ENCODE data around the gene LMBR1L. TPM values are rescaled to one million over a fixed set of nuclear protein-coding genes. Genes with fewer than 3 reads are reported as not detected.

Gene LMBR1L
- total RNA-seq, 1 experiment from 2014 or later: 46.8 TPM

DNA sequence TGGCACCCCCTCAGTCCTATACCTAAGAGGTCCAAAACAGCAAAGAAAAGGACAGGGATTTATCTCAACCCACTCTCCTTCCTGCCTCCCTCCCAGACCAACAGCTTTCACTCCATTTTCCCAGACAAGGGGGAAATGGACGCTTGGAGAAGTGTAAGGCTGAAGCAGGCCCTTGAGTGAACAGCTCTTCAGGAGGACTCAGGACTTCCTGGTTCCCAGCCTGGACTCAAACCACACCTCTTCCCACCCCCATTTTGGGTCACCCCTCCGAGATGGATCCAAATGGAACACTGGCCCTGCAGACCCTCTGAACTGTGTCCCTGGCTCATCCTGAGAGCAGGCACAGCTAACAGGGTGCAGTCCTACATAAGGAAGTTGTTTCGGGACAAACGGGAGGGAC, 52.8 kb downstream of the LMBR1L start:
- Histone ChIP-seq H4K20me1 (ENCODE audit: insufficient read depth, low read depth, low read length) (peaks cover 59% of the 10 kb centered on the region), H3K79me2 (ENCODE audit: low read length) (peaks cover 87% of the 10 kb centered on the region), H3K27ac (ENCODE audit: low read length) (no peak overlapping the region), H2AFZ (ENCODE audit: low read length) (no peak overlapping the region), H3K4me3 (ENCODE audit: low read length) (peak overlapping the region; percentile 95), H3K36me3 (ENCODE audit: insufficient read depth, low read length) (peaks cover 15% of the 10 kb centered on the region), H3K9me3 (ENCODE audit: low read length) (no peaks in the 10 kb centered on the region), H3K27me3 (ENCODE audit: low read length) (no peaks in the 10 kb centered on the region), H3K9ac (ENCODE audit: low read length) (peak overlapping the region; percentile 96), H3K4me2 (ENCODE audit: low read depth, low read length, poor library complexity, severe bottlenecking) (peak overlapping the region; percentile 95), H3K4me1 (ENCODE audit: low read length) (peaks cover 46% of the 10 kb centered on the region), H3K9me2 (replicated peaks; ENCODE audit: insufficient read depth, low read length) (no peaks in the 10 kb centered on the region)
- DNase-seq: peak; percentile 49

DNA sequence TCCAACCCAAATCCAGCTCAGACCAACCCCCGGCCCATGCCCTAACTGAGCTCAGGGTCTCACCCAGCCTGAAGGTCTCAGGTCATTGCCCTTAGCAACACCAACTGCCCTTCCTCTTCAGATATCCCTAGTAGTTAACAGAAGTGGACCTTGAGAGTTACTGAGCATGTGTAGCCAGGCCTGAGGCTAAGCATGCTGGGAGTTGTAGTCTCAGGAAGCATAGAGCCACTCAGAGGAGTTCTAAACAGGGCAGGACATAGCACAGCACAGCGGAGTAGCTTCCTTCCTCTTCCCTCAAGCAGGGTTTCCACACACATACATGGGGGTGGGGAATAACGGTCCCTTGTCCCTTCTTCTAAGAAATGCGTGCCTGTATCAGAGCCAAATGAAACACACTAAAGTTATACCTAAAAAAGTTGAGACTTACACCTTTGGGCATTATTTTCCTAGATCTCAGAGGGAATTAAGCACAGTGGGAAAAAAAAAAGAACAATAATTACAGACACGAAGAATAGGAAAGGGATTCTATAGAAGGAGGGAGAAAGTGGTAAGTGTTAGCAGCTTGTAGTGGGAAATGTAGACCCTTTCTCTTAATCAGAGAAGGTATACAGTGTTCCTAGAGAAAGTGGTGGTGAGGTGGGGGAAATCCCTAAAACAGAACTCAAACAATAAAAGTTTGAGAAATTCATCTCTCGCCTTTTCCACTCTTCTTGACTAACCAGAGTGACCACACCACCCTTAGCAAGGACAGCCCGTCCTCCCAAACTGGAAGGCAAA, 54.5 kb downstream of the LMBR1L start:
- DNase-seq: peak; percentile 85
- H4K20me1 ChIP-seq (ENCODE audit: insufficient read depth, low read depth, low read length): peaks cover 62% of the 10 kb centered on the region
- peak overlapping the region; percentile 95 for H3K4me2 ChIP-seq (ENCODE audit: low read depth, low read length, poor library complexity, severe bottlenecking)
- no peak overlapping the region for H3K27ac ChIP-seq (ENCODE audit: low read length)
- no peaks in the 10 kb centered on the region for H3K9me3 ChIP-seq (ENCODE audit: low read length)
- no peak overlapping the region for H2AFZ ChIP-seq (ENCODE audit: low read length)
- H3K79me2 ChIP-seq (ENCODE audit: low read length): peaks cover 81% of the 10 kb centered on the region
- H3K27me3 ChIP-seq (ENCODE audit: low read length): no peaks in the 10 kb centered on the region
- peak overlapping the region; percentile 95 for H3K4me3 ChIP-seq (ENCODE audit: low read length)
- H3K9me2 ChIP-seq (replicated peaks; ENCODE audit: insufficient read depth, low read length): no peaks in the 10 kb centered on the region
- H3K9ac ChIP-seq (ENCODE audit: low read length): peak overlapping the region; percentile 96
- H3K4me1 ChIP-seq (ENCODE audit: low read length): peaks cover 33% of the 10 kb centered on the region
- peaks cover 17% of the 10 kb centered on the region for H3K36me3 ChIP-seq (ENCODE audit: insufficient read depth, low read length)

DNA sequence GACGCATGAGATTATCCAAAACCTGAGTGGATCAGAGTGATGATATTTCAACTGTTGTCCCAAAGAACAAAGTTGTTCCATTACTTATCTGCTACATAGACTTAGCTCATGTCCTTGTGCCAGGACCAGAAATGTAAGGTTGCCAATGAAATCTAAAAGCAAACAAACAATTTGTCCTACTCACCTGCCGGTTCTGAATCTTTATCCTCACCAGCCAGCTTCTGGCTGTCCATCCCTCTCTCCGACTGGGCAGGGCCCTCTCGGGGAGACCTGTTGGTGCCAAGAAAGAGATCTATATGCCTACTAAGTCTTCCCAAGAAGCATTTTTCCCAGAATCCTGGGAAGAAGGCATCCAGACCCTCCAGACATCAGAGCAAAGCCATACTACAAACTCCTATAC, 55.6 kb downstream of the LMBR1L start:
- peaks cover 21% of the 10 kb centered on the region for H3K36me3 ChIP-seq (ENCODE audit: insufficient read depth, low read length)
- no peak overlapping the region for H3K4me3 ChIP-seq (ENCODE audit: low read length)
- no peak for DNase-seq
- no peaks in the 10 kb centered on the region for H3K9me3 ChIP-seq (ENCODE audit: low read length)
- H3K79me2 ChIP-seq (ENCODE audit: low read length): peaks cover 74% of the 10 kb centered on the region
- no peaks in the 10 kb centered on the region for H3K9me2 ChIP-seq (replicated peaks; ENCODE audit: insufficient read depth, low read length)
- no peak overlapping the region for H2AFZ ChIP-seq (ENCODE audit: low read length)
- no peak overlapping the region for H3K9ac ChIP-seq (ENCODE audit: low read length)
- no peak overlapping the region for H3K27ac ChIP-seq (ENCODE audit: low read length)
- H3K4me1 ChIP-seq (ENCODE audit: low read length): peaks cover 33% of the 10 kb centered on the region
- no peak overlapping the region for H3K4me2 ChIP-seq (ENCODE audit: low read depth, low read length, poor library complexity, severe bottlenecking)
- H3K27me3 ChIP-seq (ENCODE audit: low read length): no peaks in the 10 kb centered on the region
- peaks cover 62% of the 10 kb centered on the region for H4K20me1 ChIP-seq (ENCODE audit: insufficient read depth, low read depth, low read length)

DNA sequence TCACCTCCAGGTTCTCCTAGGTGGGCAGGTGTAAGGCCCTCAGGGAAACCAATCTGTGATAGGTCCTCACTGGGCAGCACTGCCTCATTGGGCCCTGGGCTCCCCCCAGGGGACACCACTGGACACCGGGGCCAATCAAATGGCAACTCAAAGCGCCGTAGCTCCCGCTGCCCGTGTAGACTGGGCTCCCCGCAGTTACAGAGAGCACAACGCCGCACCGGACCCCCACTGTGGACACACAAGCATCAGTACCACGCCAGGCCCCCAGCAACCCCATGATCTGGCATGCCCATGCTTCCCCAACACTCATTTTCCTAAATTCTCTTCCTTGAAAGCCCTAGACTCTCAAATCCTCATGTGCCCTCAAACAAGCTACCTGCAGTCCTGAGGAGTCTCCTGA, 56.1 kb downstream of the LMBR1L start:
- peaks cover 33% of the 10 kb centered on the region for H3K4me1 ChIP-seq (ENCODE audit: low read length)
- no peak overlapping the region for H2AFZ ChIP-seq (ENCODE audit: low read length)
- no peaks in the 10 kb centered on the region for H3K9me3 ChIP-seq (ENCODE audit: low read length)
- H3K4me2 ChIP-seq (ENCODE audit: low read depth, low read length, poor library complexity, severe bottlenecking): no peak overlapping the region
- no peaks in the 10 kb centered on the region for H3K9me2 ChIP-seq (replicated peaks; ENCODE audit: insufficient read depth, low read length)
- peaks cover 68% of the 10 kb centered on the region for H3K79me2 ChIP-seq (ENCODE audit: low read length)
- no peak overlapping the region for H3K9ac ChIP-seq (ENCODE audit: low read length)
- peaks cover 61% of the 10 kb centered on the region for H4K20me1 ChIP-seq (ENCODE audit: insufficient read depth, low read depth, low read length)
- H3K27me3 ChIP-seq (ENCODE audit: low read length): no peaks in the 10 kb centered on the region
- no peak overlapping the region for H3K27ac ChIP-seq (ENCODE audit: low read length)
- no peak for DNase-seq
- no peak overlapping the region for H3K4me3 ChIP-seq (ENCODE audit: low read length)
- H3K36me3 ChIP-seq (ENCODE audit: insufficient read depth, low read length): peaks cover 24% of the 10 kb centered on the region

DNA sequence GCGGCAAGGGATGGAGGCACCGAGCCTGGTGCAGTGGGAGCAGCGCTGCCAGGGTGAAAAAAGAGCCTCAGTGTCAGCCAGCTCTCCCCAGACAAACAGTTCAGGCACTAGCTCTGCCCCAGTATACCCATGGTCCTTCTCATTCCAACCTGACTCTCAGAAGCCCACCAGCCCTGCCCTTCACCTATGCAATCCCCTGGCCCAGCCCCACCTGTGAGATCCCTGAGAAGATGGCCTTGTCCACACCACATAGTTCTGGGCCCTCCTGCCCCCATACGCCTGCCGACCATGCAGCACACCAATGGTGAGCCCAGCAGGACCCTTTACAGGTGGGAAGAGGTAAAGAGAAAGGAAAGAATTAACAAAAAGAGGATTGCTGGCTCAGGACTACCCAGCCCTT, 56.6 kb downstream of the LMBR1L start:
- Histone ChIP-seq H3K4me3 (ENCODE audit: low read length) (no peak overlapping the region), H3K27ac (ENCODE audit: low read length) (no peak overlapping the region), H3K4me1 (ENCODE audit: low read length) (peaks cover 33% of the 10 kb centered on the region), H3K36me3 (ENCODE audit: insufficient read depth, low read length) (peaks cover 27% of the 10 kb centered on the region), H3K27me3 (ENCODE audit: low read length) (no peaks in the 10 kb centered on the region), H2AFZ (ENCODE audit: low read length) (no peak overlapping the region), H3K79me2 (ENCODE audit: low read length) (peaks cover 64% of the 10 kb centered on the region), H3K4me2 (ENCODE audit: low read depth, low read length, poor library complexity, severe bottlenecking) (no peak overlapping the region), H3K9me3 (ENCODE audit: low read length) (no peaks in the 10 kb centered on the region), H3K9ac (ENCODE audit: low read length) (no peak overlapping the region), H4K20me1 (ENCODE audit: insufficient read depth, low read depth, low read length) (peaks cover 57% of the 10 kb centered on the region), H3K9me2 (replicated peaks; ENCODE audit: insufficient read depth, low read length) (no peaks in the 10 kb centered on the region)
- DNase-seq: no peak

DNA sequence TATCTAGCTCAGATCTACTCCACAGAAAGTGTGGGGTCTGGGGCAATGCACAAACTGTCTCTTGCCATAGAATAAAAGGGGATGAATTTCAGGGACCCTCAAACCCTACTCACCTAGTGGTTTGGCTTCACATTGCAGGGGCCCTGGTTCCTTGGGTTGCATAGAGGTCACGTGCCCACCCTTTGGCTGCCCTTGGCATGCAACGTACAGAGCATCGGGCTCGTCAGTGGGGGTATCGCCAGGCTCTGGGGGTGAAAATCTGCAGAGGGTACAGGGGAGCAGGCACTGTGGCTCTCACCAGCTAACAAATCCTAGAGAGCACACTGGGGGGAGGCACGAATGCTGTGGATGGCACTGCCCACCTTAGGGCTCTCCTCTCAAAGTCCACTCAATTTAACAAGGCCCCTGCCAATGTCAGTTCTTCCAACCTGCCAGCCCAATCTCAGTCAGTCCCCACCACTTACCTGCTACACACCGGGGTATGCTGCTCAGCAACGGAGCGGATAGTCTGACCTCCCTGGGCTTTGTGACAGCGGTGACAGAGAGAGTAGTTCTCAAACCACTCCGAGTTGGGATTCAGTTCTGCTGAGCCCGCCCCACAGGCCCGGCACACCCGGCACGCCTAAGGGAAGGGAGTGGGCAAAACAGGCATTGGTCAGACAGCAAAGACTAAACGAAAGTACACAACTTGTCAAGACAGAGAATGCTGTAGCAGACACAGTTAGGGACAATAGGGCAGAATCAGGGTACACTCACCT, 58.0 kb downstream of the LMBR1L start:
- H3K27ac ChIP-seq (ENCODE audit: low read length): no peak overlapping the region
- peaks cover 42% of the 10 kb centered on the region for H4K20me1 ChIP-seq (ENCODE audit: insufficient read depth, low read depth, low read length)
- peaks cover 49% of the 10 kb centered on the region for H3K79me2 ChIP-seq (ENCODE audit: low read length)
- DNase-seq: no peak
- H3K4me1 ChIP-seq (ENCODE audit: low read length): peaks cover 22% of the 10 kb centered on the region
- H3K9ac ChIP-seq (ENCODE audit: low read length): no peak overlapping the region
- H2AFZ ChIP-seq (ENCODE audit: low read length): no peak overlapping the region
- no peaks in the 10 kb centered on the region for H3K9me3 ChIP-seq (ENCODE audit: low read length)
- no peaks in the 10 kb centered on the region for H3K27me3 ChIP-seq (ENCODE audit: low read length)
- H3K4me3 ChIP-seq (ENCODE audit: low read length): no peak overlapping the region
- no peak overlapping the region for H3K4me2 ChIP-seq (ENCODE audit: low read depth, low read length, poor library complexity, severe bottlenecking)
- H3K9me2 ChIP-seq (replicated peaks; ENCODE audit: insufficient read depth, low read length): no peaks in the 10 kb centered on the region
- peaks cover 39% of the 10 kb centered on the region for H3K36me3 ChIP-seq (ENCODE audit: insufficient read depth, low read length)

DNA sequence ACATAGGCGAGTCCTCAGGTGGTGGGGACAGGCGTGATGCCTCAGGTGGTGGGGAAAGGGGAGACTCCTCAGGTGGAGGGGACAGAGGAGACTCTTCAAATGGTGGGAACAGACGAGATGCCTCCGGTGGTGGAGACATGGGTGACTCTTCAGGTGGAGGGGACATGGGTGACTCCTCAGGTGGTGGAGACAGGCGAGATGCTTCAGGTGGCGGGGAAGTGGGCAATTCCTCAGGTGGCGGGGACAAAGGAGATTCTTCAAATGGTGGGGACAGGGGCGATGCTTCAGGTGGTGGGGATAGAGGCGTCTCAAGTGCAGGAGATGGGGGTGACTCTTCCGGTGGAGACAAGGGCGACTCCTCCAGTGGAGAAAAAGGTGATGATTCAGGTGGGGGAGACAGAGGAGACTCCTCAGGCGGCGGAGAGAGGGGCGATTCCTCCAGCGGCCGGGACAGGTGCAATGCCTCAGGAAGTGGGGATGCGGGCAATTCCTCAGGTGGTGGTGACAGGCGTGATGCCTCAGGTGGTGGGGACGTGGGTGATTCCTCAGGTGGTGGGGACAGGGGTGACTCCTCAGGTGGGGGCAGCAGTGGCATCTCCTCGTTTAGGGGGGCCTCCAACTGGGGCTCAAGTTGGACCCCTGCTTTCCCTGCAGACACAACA, 58.7 kb downstream of the LMBR1L start:
- Histone ChIP-seq H3K36me3 (ENCODE audit: insufficient read depth, low read length) (peaks cover 39% of the 10 kb centered on the region), H3K9ac (ENCODE audit: low read length) (no peak overlapping the region), H3K27me3 (ENCODE audit: low read length) (no peaks in the 10 kb centered on the region), H4K20me1 (ENCODE audit: insufficient read depth, low read depth, low read length) (peaks cover 35% of the 10 kb centered on the region), H3K9me3 (ENCODE audit: low read length) (no peaks in the 10 kb centered on the region), H3K4me3 (ENCODE audit: low read length) (no peak overlapping the region), H3K4me2 (ENCODE audit: low read depth, low read length, poor library complexity, severe bottlenecking) (no peak overlapping the region), H3K9me2 (replicated peaks; ENCODE audit: insufficient read depth, low read length) (no peaks in the 10 kb centered on the region), H3K4me1 (ENCODE audit: low read length) (peaks cover 14% of the 10 kb centered on the region), H3K79me2 (ENCODE audit: low read length) (peaks cover 42% of the 10 kb centered on the region), H3K27ac (ENCODE audit: low read length) (no peak overlapping the region), H2AFZ (ENCODE audit: low read length) (no peak overlapping the region)
- DNase-seq: no peak

DNA sequence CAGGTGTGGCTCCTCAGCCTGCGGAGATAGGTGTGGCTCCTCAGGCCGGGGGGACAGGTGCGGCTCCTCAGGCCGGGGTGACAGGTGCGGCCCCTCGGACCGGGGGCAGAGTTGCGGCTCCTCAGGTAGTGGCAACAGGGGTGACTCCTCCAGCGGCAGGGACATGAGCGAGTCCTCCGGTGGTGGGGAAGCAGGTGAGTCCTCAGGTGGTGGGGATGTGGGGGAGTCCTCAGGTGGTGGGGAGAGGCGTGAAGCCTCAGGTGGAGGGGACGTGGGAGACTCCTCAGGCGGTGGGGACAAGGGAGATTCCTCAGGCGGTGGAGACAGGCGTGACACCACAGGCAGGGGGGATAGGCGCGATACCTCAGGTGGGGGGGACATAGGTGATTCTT, 59.3 kb downstream of the LMBR1L start:
- Histone ChIP-seq H2AFZ (ENCODE audit: low read length) (no peak overlapping the region), H3K9ac (ENCODE audit: low read length) (no peak overlapping the region), H3K4me2 (ENCODE audit: low read depth, low read length, poor library complexity, severe bottlenecking) (no peak overlapping the region), H3K9me2 (replicated peaks; ENCODE audit: insufficient read depth, low read length) (no peaks in the 10 kb centered on the region), H3K27me3 (ENCODE audit: low read length) (no peaks in the 10 kb centered on the region), H3K79me2 (ENCODE audit: low read length) (peaks cover 37% of the 10 kb centered on the region), H3K9me3 (ENCODE audit: low read length) (no peaks in the 10 kb centered on the region), H3K27ac (ENCODE audit: low read length) (no peak overlapping the region), H3K4me1 (ENCODE audit: low read length) (peaks cover 9% of the 10 kb centered on the region), H3K36me3 (ENCODE audit: insufficient read depth, low read length) (peaks cover 39% of the 10 kb centered on the region), H3K4me3 (ENCODE audit: low read length) (no peak overlapping the region), H4K20me1 (ENCODE audit: insufficient read depth, low read depth, low read length) (peaks cover 30% of the 10 kb centered on the region)
- DNase-seq: no peak

Data from Karpas-422 (cell line).